Small intestine (tissue), 4 donors: Measurements from ENCODE around the gene TIMM23B. TPM values are rescaled to one million over a fixed set of nuclear protein-coding genes. Genes with fewer than 3 reads are reported as not detected.

Source experiments
- polyA plus RNA-seq, 4 donors: library from polyadenylated mRNA; stranded (reverse) in 3 of 4; unstranded in 1 of 4; fragments of 200-250 nt in 3 of 4; fragments of 120-200 nt in 1 of 4; gene quantifications; one replicate each; pipeline versions ENCODE4 v1.2.1 to v1.2.3, GENCODE V29; 2013
- donor health status: healthy with polysubstance abuse.
- donor health status: Bipolar disorder and iron deficiency.
- donor health status: healthy.

Gene TIMM23B
- polyA plus RNA-seq, 4 donors = 3.4 to 12.7 (median 7.6) TPM

Other genes with a start within 250 kb of the TIMM23B start
- 1 to 10 TPM; 2.5 to 9.6 (median 3.1) TPM for gene OGDHL, start 179.7 kb upstream of the TIMM23B start, polyA plus RNA-seq
- 10 to 100 TPM in 3 of 4 donors, 1 to 10 TPM in 1; 7.8 to 22.7 (median 11.7) TPM for gene PARG, start within 50 bp of the TIMM23B start, polyA plus RNA-seq
- 10 to 100 TPM in 3 of 4 donors, 1 to 10 TPM in 1; 8.7 to 34.4 (median 17.4) TPM for gene AGAP6, start 46.4 kb downstream of the TIMM23B start, polyA plus RNA-seq
- 10 to 100 TPM; 15.1 to 64.6 (median 20.3) TPM for gene WASHC2A, start 125.9 kb downstream of the TIMM23B start, polyA plus RNA-seq